Sciatic nerve (tissue), 2 donors: ENCODE results near the gene FBH1. TPM values are rescaled to one million over a fixed set of nuclear protein-coding genes. Genes with fewer than 3 reads are reported as not detected.
"Not testable (repeated sequence)": the region's sequence is repeated elsewhere in the genome, so short reads cannot be mapped to it uniquely, and the experiment has no call there.

Experiments used
- ATAC-seq: fragments of 200-7000 bp; cut with Tn5 transposase; one replicate; pipeline ENCODE4 v1.9.1; 2020; ENCODE audit warnings: mild to moderate bottlenecking, moderate library complexity
- DNase-seq: peaks from one replicate; pipeline ENCODE4 v3.0.0-alpha.2; 2020; ENCODE audit warnings: low spot score
- intact Hi-C: fragments of 100-400 bp; cut with DNase I; formaldehyde crosslinking; loops from one replicate; pipeline ENCODE4 v1.14.2; 2022
- total RNA-seq: library from RNA; stranded (reverse); fragmentation: NEBNext Ultra II Directional; extraction: Animal tissue kit (Norgen Biotek cat#: 25700); gene quantifications from one replicate; pipeline ENCODE4 v1.2.1, GENCODE V29; 2021
- donor health status: DM: no; HTN: no; CAD: no.
- donor health status: DM: no; HTN: no; CAD: no.

Gene FBH1
- total RNA-seq, 1 donor from 2014 or later = 85.3 TPM

- ATAC-seq (no peak), DNase-seq (no peak)
- intact Hi-C loops = no loop called here
These were observed 6.4 kb downstream of the FBH1 start for GRCh38 chr10:5896208-5897052.

- no peak for ATAC-seq
- intact Hi-C loops = no loop called here
- no peak for DNase-seq
These were observed 7.0 kb downstream of the FBH1 start for GRCh38 chr10:5897053-5897340.

GRCh38 chr10:5897504-5897903 lies 7.5 kb downstream of the FBH1 start:
- DNase-seq (no peak), ATAC-seq (no peak)
- intact Hi-C loops = no loop called here

GRCh38 chr10:5898163-5898562 lies 8.1 kb downstream of the FBH1 start:
- no peak for DNase-seq
- ATAC-seq = no peak
- intact Hi-C loops = no loop called here

GRCh38 chr10:5900247-5900646 lies 10.2 kb downstream of the FBH1 start:
- intact Hi-C loops = no loop called here
- ATAC-seq = no peak
- DNase-seq = no peak

- ATAC-seq (no peak), DNase-seq (no peak)
- intact Hi-C loops = no loop called here
These were observed 12.7 kb downstream of the FBH1 start for GRCh38 chr10:5902511-5903274.

- no peak for DNase-seq
- intact Hi-C loops = no loop called here
- no peak for ATAC-seq
These were observed 13.5 kb downstream of the FBH1 start for GRCh38 chr10:5903563-5903962.

- no peak for ATAC-seq
- intact Hi-C loops = no loop called here
- DNase-seq = no peak
These were observed 14.2 kb downstream of the FBH1 start for GRCh38 chr10:5904227-5904626.

GRCh38 chr10:5905854-5906507 lies 15.9 kb downstream of the FBH1 start:
- DNase-seq (no peak), ATAC-seq (no peak)
- intact Hi-C loops = no loop called here

GRCh38 chr10:5906651-5907050 lies 16.6 kb downstream of the FBH1 start:
- intact Hi-C loops = no loop called here
- ATAC-seq = no peak
- no peak for DNase-seq

- ATAC-seq, DNase-seq, intact Hi-C loops: not testable (repeated sequence)
These were observed 18.6 kb downstream of the FBH1 start for GRCh38 chr10:5908676-5909075.

- intact Hi-C loops = no loop called here
- no peak for DNase-seq
- ATAC-seq = no peak
These were observed 20.5 kb downstream of the FBH1 start for GRCh38 chr10:5910323-5911100.

- DNase-seq = peak; percentile 1
- no peak for ATAC-seq
- intact Hi-C loops = no loop called here
These were observed 21.6 kb downstream of the FBH1 start for GRCh38 chr10:5911670-5912069.

GRCh38 chr10:5913736-5914135 lies 23.7 kb downstream of the FBH1 start:
- intact Hi-C loops = no loop called here
- DNase-seq (no peak), ATAC-seq (no peak)

GRCh38 chr10:5915451-5915850 lies 25.4 kb downstream of the FBH1 start:
- DNase-seq (no peak), ATAC-seq (no peak)
- intact Hi-C loops = no loop called here

- DNase-seq = no peak
- intact Hi-C loops = no loop called here
- ATAC-seq = no peak
These were observed 27.3 kb downstream of the FBH1 start for GRCh38 chr10:5917305-5917704.

GRCh38 chr10:5918763-5919162 lies 28.7 kb downstream of the FBH1 start:
- intact Hi-C loops = no loop called here
- DNase-seq = no peak
- ATAC-seq = no peak

GRCh38 chr10:5919568-5919967 lies 29.5 kb downstream of the FBH1 start:
- intact Hi-C loops = no loop called here
- DNase-seq (no peak), ATAC-seq (no peak)

- DNase-seq (no peak), ATAC-seq (no peak)
- intact Hi-C loops = no loop called here
These were observed 31.7 kb downstream of the FBH1 start for GRCh38 chr10:5921746-5922145.
